NCI-H2107 treated with DMSO at 0.1 percent for 48 hours (cell line): ENCODE results near the gene USP49.

Source experiments
- DNase-seq: peaks from one replicate; lab custom pipeline; 2025; ENCODE audit not compliant: unreplicated experiment; lab: John Stamatoyannopoulos, UW

USP49 gene

DNA sequence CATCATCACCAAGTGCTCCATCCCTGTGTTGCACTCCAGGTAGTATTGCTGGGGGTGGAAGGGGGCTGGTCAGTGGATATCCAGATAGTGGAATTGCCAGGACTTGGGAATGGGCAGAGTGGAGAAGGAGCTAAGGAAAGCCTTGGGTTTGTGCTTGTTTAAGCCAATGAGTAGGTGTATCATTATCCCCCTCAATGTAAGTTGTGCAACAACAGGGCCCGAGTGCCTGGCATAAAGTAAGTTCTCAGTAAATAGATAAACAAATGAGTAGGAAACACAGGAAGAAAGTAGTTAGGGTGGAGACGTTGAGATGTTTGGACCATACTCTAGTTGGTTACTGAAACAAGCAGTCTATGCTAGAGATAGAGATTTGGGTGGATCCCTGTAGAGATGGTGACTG, 36.6 kb upstream of the USP49 start:
- DNase-seq = no peak

DNA sequence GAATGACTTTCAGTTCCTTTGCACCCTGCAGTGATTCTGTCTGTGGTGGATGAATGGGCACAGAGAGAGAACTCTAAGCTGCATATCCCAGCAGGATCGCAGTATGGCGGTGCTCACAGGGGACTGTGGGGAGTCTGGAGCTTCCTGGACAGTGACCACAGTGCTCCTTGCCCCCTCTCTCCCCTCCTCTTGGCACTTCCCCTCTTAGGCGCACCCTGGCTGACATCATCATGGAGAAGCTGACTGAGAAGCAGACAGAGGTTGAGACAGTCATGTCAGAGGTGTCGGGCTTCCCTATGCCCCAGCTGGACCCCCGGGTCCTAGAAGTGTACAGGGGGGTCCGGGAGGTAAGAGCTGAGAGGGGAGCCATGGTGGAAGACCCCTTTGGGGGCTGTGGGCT, 34.7 kb upstream of the USP49 start:
- DNase-seq = no peak

GRCh38 chr6:41927253-41927652, 32.1 kb upstream of the USP49 start:
- DNase-seq = no peak

DNA sequence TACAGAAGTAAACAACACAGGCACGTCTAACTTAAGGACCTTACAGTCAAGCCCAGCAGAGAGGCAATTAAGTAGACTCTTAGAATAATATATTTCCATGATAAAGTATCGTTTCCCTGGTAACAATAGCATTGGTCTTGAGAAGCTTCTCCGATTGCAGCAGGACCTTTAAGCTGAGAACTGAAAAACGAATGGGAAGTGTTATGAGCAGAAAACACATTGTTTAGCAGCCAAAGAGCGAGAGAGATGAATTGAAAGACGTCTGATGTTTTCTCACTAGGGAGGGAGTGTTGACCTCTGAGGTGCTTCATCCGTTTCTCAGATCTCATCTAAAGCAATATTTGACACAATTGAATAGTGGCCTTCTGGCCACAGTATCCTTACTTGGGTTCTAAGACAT, 27.0 kb upstream of the USP49 start:
- no peak for DNase-seq

DNA sequence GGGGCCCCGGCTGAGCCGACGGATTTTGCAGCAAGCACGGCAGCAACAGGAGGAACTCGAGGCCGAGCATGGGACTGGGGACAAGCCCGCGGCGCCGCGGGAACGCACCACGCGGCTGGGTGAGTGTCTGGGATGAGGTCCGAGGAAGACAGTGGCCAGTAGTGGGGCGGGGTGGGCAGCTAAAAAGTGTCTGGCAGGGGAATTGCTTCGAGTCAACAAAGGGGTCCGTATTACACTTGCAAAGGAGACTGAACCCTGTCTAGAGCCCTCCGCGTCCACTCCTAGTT, 26.5 kb upstream of the USP49 start:
- no peak for DNase-seq

DNA sequence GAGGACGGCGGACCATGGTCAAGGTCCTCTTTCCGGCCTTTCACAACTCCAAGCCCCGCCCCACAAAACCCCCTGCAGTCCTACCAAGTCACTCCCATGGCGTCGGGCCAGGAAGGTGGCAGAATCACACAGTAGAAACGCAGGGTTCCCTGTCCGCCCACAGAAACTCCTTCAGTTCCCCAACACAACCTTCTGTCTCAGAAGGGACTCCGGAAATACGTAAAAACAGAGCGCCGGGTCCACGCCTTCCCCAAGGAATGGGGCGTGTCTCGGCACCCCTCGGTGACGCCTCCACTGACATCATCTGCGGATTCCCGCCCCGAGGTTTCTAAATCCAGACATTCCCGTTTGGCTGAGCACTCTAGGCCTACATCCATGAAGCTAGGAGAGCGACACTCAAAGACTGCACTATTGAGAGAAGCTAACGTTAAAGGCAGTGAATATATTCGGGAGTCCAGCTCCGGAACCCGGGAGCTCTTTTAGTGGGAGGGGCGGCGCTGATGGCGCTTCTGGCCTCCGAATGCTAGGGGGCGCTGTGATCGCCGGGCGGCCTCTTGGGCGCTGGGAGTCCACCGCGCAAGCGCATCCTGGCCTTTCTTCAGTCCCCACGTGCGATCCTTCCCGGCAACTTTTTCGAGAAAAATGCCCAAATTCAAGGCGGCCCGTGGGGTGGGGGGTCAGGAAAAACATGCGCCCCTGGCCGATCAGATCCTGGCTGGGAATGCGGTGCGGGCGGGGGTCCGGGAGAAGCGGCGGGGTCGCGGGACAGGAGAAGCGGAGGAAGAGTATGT, 25.9 kb upstream of the USP49 start, which contains the start of the genes BYSL and MED20:
TSS of gene BYSL (plus strand) at position 579 of the 791 bp plus-strand sequence. CDS start at position 643, 64 bp downstream.
TSS of gene MED20 (minus strand) at position 219 of the 791 bp plus-strand sequence. CDS start at position 98, 121 bp downstream.
- DNase-seq = peak; percentile 77

DNA sequence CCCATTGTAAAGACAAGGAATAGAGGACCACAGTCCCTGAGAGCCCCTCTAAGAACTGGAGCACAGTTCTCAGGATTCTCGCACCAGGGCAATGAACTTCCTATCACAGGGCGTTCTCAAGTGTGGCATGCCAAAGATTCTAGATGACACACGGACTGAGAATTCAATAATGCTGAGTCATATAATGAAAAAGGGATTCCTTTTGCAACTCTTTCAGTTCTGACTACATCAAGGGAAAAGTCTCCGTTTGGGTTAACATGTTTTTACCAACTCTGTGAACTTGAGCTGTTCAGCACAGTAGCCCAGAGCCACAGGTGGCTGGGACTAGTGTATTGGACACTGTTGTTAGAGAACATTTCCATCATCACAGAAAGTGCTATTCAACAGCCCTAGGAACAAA, 22.4 kb upstream of the USP49 start:
- no peak for DNase-seq

DNA sequence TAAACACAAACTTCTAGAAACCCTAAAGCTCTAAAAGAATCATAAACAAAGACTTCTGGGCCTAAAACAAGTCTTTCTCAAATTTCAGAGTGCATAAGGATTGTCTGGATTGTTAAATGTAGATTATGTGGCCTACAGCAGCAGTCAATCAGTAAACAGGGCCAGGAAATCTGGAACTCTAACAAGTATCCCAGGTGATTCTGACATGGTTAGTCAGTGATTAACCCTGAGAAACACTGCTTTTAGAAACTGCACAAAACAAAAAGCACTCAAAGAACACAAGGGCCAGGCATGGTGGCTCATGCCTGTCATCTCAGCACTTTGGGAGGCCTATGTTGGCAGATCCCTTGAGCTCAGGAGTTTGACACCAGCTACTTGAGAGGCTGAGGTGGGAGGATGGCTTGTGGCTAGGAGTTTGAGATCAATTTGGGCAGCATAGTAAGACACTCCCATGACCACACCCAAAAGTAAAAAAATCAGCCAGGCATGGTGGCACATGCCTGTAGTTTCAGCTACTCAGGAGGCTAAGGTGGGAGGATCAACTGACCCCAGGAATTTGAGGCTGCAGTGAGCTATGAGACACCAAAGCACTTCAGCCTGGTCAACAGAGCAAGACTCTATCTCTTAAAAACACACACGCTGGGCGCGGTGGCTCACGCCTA, 19.8 kb upstream of the USP49 start:
- no peak for DNase-seq

DNA sequence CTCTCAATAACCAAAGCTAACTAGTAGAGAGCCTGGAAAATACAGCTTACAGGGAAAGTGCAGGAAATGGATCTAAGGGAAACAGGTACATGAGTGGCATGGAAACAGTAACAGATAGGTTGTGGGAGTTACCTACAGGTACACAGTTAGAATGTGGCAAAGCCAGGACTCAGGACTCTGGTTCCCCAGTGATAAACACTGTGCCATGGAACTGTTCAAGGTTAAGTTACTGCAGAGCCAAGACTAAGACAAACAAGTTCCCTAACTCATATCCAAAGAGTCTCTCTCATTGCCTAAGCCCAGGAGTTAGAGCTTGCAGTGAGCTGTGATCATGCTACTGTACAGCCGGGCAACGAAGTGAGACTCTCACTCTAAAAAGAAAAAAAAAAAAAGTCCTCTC, 19.2 kb upstream of the USP49 start:
- DNase-seq = no peak

- DNase-seq = no peak
These were observed 14.6 kb upstream of the USP49 start for GRCh38 chr6:41909727-41910126.

DNA sequence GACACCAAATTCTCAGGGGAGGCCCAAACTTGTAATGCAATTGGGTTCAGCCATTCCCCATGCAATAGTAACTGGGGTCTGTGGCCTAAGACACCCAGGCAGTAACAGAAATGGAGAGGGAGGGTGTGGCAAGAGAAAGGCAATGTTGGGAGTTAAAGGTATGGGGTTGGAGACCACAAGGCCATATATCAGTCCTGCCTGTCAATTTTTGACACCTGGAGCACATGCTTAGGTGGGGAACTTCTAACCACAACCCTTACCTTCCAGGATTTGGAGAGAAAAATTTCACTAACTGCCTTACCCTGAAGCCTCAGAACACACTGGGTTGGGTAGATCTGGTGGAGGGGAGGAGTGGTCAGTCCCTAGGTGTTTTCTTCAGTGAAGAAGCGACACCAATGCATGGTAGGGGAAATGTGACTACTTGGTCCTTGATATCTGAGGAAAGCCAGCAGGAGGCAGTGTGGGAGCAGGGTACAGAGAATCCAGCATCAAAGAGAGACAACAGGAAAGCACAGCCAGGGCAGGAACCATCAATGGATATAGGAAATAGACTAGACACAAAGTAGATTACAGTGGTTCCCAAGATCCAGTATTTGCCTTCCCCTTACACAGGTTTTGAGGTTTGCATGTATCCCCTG, 6.8 kb upstream of the USP49 start:
- DNase-seq = no peak

DNA sequence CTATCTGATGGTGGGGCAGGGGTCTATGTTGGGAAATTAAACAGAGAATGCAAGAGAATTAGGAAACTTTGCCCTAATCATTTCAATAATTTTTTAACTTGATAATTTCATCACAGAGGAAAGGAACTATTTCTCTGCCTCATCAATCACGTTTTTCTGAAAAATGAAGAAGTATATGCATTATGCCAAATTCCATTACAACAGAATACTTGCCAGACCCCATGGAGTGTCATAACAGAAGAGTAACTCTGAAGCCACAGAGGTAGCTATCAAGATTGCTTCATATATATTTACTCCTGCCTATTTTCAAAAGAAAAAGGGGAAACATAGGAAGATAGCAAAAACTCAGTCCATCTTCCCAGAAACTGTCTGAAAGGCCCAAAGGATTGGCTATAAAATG, 5.7 kb upstream of the USP49 start:
- DNase-seq = no peak

- DNase-seq = peak; percentile 3
These were observed 1.1 kb upstream of the USP49 start for GRCh38 chr6:41896281-41896680.

DNA sequence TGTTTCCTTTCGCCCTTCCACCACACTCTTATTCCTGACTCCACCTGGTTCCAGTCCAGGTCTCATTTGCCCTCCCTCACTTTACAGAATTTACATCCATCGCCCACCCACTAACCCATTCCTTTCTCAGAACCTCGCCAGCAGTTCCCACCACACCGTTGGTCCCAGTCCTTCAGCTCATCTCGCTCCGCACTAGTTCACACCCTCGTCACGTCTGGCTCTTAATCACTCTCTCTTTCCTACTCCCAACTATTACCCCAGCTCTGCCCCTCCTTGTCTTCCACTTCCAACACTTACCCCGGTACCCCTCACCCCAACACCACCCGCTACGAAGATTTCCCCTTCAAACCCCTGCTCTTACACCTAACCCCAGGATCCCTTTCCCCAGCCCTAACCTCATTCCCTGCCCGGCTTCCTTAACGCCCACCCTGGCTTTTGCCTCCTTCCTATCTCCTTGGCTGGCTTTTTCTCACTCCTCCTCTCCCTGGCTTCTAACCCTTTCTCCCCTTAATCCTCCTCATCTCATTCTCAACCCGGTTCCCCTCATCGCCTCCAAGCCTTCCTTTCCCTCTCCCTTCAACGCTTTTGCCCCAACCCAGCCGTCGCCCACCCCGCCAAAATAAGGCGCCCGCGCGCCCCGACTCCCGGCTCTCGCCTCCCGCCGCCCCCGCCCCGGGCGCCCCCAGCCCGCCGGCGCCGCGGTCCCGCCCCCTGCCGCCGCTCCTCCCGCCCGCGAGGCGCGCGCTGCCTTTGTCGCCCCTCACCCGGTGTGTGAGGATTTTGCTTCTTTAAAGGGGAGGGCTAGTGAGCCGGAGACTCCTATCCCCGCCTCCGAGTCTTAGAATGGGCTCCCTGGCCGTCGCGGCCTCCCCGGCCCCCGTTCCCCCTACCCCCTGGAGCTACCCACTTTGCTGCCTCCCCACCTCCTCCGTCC, 542 bp downstream of the USP49 start:
- DNase-seq = no peak

- DNase-seq = no peak
These were observed 2.1 kb downstream of the USP49 start for GRCh38 chr6:41892921-41893564.

GRCh38 chr6:41887331-41887751, 7.8 kb downstream of the USP49 start:
- no peak for DNase-seq

DNA sequence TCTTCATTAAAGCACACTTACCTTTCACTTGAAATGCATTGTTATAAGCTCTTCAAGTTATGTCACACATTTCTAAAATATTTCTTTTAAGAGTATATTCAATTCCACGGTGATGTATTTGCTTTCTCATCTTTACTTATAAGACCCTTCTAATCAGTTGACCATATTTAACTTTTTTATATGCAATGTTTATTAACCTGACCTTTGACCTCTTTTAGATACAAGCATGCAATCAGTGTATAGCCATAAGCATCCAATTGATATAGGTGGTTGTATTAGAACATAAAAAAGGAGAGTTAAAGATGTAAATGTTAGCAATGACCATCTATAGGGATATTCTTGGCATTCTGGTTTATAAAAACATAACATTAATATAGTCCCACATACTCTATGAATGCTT, 9.2 kb downstream of the USP49 start:
- DNase-seq = no peak

- DNase-seq = no peak
These were observed 10.2 kb downstream of the USP49 start for GRCh38 chr6:41884957-41885356.

DNA sequence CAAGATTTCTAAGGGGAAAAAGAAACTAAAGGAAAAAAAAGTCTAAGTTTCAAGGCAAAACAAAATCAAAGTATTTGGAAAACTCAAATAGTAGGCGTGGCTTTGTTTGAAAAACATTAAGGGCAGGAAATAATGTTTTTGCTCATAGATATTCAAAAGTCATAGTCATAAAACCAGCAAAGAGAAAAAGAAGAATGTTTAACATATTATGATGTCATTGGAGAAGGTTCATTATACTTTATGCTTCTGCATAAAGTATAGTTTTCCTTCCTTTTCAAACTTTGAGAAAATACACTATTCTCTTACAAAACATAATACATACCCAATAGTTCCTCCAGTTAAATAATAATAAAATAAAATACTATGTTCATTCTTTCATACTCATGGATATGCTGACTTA, 13.7 kb downstream of the USP49 start:
- no peak for DNase-seq

- DNase-seq = no peak
These were observed 16.2 kb downstream of the USP49 start for GRCh38 chr6:41878961-41879405.

DNA sequence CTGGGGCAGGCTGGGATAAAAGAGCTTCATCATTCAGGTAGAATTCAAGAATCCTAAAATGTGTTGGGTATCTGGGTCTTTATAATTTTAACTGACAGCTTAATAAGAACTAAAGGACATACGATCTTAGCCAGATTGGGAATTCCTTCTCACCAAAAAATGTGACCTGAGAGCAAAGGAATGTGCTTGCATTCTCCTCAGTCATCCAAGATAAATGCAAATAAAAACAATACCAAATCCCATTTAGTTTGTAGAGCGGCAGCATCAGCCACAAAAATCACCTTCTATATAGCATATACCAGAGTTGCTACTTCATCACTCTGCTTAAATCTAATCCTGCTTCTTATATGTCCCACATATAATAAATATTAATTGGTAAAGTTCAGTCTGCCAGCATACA, 16.9 kb downstream of the USP49 start:
- no peak for DNase-seq
